ENCODE data around the gene UVRAG. TPM values are rescaled to one million over a fixed set of nuclear protein-coding genes. Genes with fewer than 3 reads are reported as not detected.

Gene UVRAG
- total and polyA plus RNA-seq, 8 donors: 4.7 to 55.5 (median 20.5) TPM

DNA sequence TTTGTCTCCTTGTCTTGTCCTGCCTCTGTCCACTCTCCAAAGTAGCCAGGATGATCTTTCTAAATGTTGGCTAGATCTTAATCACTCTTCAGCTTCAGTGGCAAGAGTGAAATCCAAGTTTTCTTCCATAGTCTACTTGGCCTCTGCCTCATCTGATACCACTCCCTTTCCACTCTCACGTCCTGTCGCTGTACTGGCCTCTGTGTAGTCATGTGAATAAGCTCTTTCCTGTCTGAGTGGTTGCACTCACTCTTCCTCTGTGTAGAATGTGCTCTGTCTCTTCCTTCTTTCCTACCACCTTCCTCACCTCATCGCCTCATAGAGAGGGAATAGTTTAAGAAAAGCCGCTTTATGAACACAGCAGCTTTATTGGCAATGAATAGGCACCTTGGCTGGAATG, 304.8 kb downstream of the UVRAG start:
- 72 to 81% (median 77%) methylated on average over 4 of the region's 4 CpGs for WGBS, 5 donors
- Histone ChIP-seq H3K27ac (peak overlapping the region in 2 of 5 donors; percentile 16 to 48), H3K27me3 (no peaks in the 10 kb centered on the region), H3K4me3 (no peak overlapping the region), H3K36me3 (peaks cover 0 to 13% (median 7%) of the 10 kb centered on the region in 4 donors), H3K9me3 (no peaks in the 10 kb centered on the region), H3K4me1 (peaks cover 7 to 38% (median 23%) of the 10 kb centered on the region in 4 donors)
- TF ChIP-seq, protein P1, sequence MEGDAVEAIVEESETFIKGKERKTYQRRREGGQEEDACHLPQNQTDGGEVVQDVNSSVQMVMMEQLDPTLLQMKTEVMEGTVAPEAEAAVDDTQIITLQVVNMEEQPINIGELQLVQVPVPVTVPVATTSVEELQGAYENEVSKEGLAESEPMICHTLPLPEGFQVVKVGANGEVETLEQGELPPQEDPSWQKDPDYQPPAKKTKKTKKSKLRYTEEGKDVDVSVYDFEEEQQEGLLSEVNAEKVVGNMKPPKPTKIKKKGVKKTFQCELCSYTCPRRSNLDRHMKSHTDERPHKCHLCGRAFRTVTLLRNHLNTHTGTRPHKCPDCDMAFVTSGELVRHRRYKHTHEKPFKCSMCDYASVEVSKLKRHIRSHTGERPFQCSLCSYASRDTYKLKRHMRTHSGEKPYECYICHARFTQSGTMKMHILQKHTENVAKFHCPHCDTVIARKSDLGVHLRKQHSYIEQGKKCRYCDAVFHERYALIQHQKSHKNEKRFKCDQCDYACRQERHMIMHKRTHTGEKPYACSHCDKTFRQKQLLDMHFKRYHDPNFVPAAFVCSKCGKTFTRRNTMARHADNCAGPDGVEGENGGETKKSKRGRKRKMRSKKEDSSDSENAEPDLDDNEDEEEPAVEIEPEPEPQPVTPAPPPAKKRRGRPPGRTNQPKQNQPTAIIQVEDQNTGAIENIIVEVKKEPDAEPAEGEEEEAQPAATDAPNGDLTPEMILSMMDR (IDR thresholded peaks at IDR 0.05): no peak
- TF ChIP-seq EP300 (IDR thresholded peaks at IDR 0.05) (no peak), POLR2AphosphoS5 (IDR thresholded peaks at IDR 0.05) (no peak), POLR2A (IDR thresholded peaks at IDR 0.05) (no peak)
- intact Hi-C loops (cut with DNase I; ENCODE audit: low total_unique reads): no loop called here
- DNase-seq: no peak

DNA sequence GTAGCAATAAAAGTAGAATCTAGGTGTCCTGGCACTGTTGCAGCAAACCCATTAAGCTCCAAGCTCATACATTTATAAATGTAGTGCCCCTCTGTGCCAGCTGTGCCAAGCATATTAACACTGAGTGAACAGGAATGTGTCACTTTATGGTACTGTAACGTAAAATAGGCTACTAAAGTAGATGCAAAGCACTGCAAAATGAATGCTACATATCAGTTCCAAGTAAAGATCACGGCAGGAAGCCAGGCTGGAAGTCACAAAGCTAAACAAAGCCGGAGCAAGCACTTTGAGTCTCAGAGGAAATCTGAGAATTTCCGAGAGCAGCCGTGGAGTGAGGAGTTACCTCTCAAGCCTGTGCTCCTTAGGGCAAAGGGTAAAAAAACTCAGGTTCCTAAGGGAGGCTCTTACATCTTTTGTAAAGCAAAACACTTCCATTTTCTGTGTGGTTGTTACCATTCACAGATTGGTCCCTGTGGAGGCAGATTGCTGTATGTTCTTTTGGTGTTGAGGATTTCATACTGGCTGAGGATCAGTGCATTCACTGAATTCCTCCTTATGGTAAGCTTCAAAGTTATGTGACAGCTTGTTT, 305.6 kb downstream of the UVRAG start:
- H3K9me3 ChIP-seq: no peaks in the 10 kb centered on the region
- peak in 1 of 2 donors; percentile 52 for DNase-seq
- no peaks in the 10 kb centered on the region for H3K27me3 ChIP-seq
- intact Hi-C loops (cut with DNase I; ENCODE audit: low total_unique reads): no loop called here
- peak overlapping the region in 3 of 5 donors; percentile 1 to 7 (median 3) for H3K27ac ChIP-seq
- no peak for TF ChIP-seq POLR2A (IDR thresholded peaks at IDR 0.05)
- no peak overlapping the region for H3K4me3 ChIP-seq
- peaks cover 7 to 38% (median 23%) of the 10 kb centered on the region in 4 donors for H3K4me1 ChIP-seq
- 22 to 57% (median 46%) methylated on average over 5 of the region's 5 CpGs for WGBS, 5 donors
- peaks cover 0 to 13% (median 7%) of the 10 kb centered on the region in 4 donors for H3K36me3 ChIP-seq

DNA sequence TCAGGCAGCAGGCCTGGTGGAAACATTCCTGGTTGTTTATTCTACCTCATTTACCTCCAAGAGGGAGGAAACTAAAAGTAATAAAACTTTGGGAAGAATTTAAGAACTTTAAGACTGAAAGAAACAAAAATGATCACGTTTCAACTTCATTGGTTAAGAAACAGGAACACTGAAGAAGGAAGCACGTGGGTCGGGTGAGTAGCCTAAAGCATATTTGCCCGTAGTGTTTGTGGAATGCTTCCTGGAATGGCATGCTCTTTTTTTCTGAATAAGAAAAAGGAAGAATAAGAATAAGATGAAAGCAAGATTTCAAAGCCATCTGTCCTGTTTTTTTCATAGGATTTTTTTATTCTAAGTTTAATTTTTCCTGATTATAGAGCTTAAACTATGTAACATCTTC, 308.2 kb downstream of the UVRAG start:
- Histone ChIP-seq H3K27ac (no peak overlapping the region), H3K4me3 (no peak overlapping the region), H3K27me3 (no peaks in the 10 kb centered on the region), H3K4me1 (peaks cover 7 to 38% (median 23%) of the 10 kb centered on the region in 4 donors), H3K9me3 (no peaks in the 10 kb centered on the region), H3K36me3 (no peaks in the 10 kb centered on the region)
- 55 to 61% (median 56%) methylated on average over 4 of the region's 4 CpGs for WGBS, 5 donors
- intact Hi-C loops (cut with DNase I; ENCODE audit: low total_unique reads): no loop called here
- TF ChIP-seq POLR2AphosphoS5 (IDR thresholded peaks at IDR 0.05) (no peak), POLR2A (IDR thresholded peaks at IDR 0.05) (no peak), EP300 (IDR thresholded peaks at IDR 0.05) (no peak)
- TF ChIP-seq, protein P1 (IDR thresholded peaks at IDR 0.05): no peak
- DNase-seq: no peak

DNA sequence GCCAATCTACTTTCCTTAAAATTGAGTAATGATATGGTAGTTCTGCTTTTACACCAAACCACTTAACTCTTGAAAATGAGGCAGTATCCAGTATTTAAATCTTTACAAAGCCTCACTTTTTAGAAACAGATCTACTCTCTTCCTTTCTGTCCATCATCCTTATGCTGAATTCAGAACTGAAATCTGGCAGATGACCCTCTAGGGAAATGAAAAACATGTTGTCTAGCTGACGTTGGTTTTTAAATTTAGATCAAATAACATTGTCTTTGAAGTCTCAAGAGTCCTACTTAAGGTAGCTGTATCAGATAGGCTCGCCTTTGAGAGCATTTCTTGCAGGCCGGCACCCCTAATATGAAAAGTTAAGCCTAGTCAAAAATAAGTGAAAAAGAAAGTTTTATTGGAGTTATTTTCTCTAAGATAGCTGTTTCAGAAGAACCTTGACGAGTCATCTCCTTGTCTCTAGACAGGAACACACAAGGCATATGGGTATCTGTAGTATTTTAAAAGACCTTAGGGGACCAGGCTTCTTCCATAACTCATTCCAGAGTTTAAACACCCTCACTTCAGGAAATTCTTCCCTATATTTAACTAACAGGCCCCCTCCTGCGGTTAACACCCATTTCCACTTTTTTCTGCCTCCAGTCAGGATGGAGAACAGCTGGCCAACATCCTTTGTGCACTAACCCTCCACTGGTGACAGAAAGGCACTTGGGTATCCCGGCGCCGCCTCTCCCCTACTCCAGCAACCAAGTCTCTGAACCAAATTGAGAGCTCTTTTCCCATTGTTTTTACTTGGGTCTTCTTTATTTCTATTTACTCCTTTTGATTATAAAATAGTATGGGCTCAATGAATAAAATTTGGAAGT, 310.1 kb downstream of the UVRAG start:
- Histone ChIP-seq H3K27me3 (no peaks in the 10 kb centered on the region), H3K4me3 (no peak overlapping the region), H3K36me3 (no peaks in the 10 kb centered on the region), H3K4me1 (peaks cover 0 to 33% (median 13%) of the 10 kb centered on the region in 4 donors), H3K9me3 (no peaks in the 10 kb centered on the region), H3K27ac (no peak overlapping the region)
- 82 to 89% (median 87%) methylated on average over 8 of the region's 8 CpGs for WGBS, 5 donors
- no peak for DNase-seq
- no peak for TF ChIP-seq POLR2A (IDR thresholded peaks at IDR 0.05)
- TF ChIP-seq, protein P1 (IDR thresholded peaks at IDR 0.05): no peak
- TF ChIP-seq EP300 (IDR thresholded peaks at IDR 0.05): no peak
- TF ChIP-seq POLR2AphosphoS5 (IDR thresholded peaks at IDR 0.05): no peak
- intact Hi-C loops (cut with DNase I; ENCODE audit: low total_unique reads): no loop called here

Measured in stomach (tissue), 9 donors.